Esophagus muscularis mucosa (tissue), 4 donors: ENCODE measurements around the gene CT45A9. TPM values are rescaled to one million over a fixed set of nuclear protein-coding genes. Genes with fewer than 3 reads are reported as not detected.
"Not testable (repeated sequence)": the region's sequence is repeated elsewhere in the genome, so short reads cannot be mapped to it uniquely, and the experiment has no call there.

Experiments used
- DNase-seq: peaks from one replicate; pipeline ENCODE4 v3.0.0-alpha.2; 2017; ENCODE audit errors: extremely low spot score
- H3K27ac ChIP-seq, 4 donors: fragments of 200-600 bp; sonication (generic); replicated peaks in 1 of 4; 1 replicate in 3 of 4; 2 replicates in 1 of 4; pipeline ENCODE4 v1.5.1; 2016 to 2019; ENCODE audit warnings: mild to moderate bottlenecking in 1 of 4
- H3K27me3 ChIP-seq, 4 donors: fragments of 200-600 bp; sonication (generic); one replicate each; pipeline versions ENCODE4 v1.5.1 to v1.6.0; 2016 to 2019
- H3K36me3 ChIP-seq, 4 donors: fragments of 200-600 bp; sonication (generic); one replicate each; pipeline ENCODE4 v1.5.1; 2016 to 2019
- H3K4me1 ChIP-seq, 4 donors: fragments of 200-600 bp; sonication (generic); one replicate each; pipeline ENCODE4 v1.5.1; 2016 to 2019
- H3K4me3 ChIP-seq, 4 donors: fragments of 200-600 bp; sonication (generic); 1 replicate in 2 of 4; 2 replicates in 2 of 4; pipeline ENCODE4 v1.5.1; 2016 to 2019; ENCODE audit warnings: mild to moderate bottlenecking in 4 of 4, moderate library complexity in 1 of 4
- H3K9me3 ChIP-seq, 4 donors: fragments of 200-600 bp; sonication (generic); 1 replicate in 3 of 4; 2 replicates in 1 of 4; pipeline ENCODE4 v1.5.1; 2016 to 2019
- CTCF ChIP-seq, 3 experiments: fragments of 200-600 bp in 2 of 3; fragments of 450-650 bp in 1 of 3; sonication (generic) in 2 of 3; IDR thresholded peaks; one replicate each; pipeline ENCODE4 v1.5.1; 2017 to 2019; ENCODE audit warnings: antibody characterized with exemption in 3 of 3, mild to moderate bottlenecking in 2 of 3, moderate library complexity in 1 of 3
- EP300 ChIP-seq: sonication (generic); formaldehyde crosslinking; IDR thresholded peaks from one replicate; pipeline ENCODE4 v1.6.1; 2017; ENCODE audit warnings: antibody characterized with exemption
- POLR2A ChIP-seq: fragments of 450-650 bp; IDR thresholded peaks from one replicate; pipeline ENCODE4 v1.6.1; 2017; ENCODE audit warnings: antibody characterized with exemption, moderate library complexity, mild to moderate bottlenecking, low read depth
- POLR2AphosphoS5 ChIP-seq, 2 donors: sonication (generic); formaldehyde crosslinking; IDR thresholded peaks; one replicate each; pipeline ENCODE4 v1.6.1; 2017; ENCODE audit warnings: antibody characterized with exemption in 2 of 2
- WGBS: methylation state at CpG from one replicate; pipeline ENCODE4 v1.1.5; 2018; 5-methylcytosine and 5-hydroxymethylcytosine counted together
- intact Hi-C: fragments of 100-400 bp; cut with DNase I; formaldehyde crosslinking; loops from one replicate; pipeline ENCODE4 v1.15.1; 2023
- total RNA-seq, 4 donors: library from RNA; depleted of rRNA; stranded (reverse); fragments of >200 nt; gene quantifications; one replicate each; pipeline versions ENCODE4 v1.1.0 to v1.2.1, GENCODE V29; 2016

Gene CT45A9
- total RNA-seq, 4 donors from 2014 or later: not detected

- no peak overlapping the region for H3K4me3 ChIP-seq
- no peak overlapping the region for H3K27ac ChIP-seq
- DNase-seq: no peak
- no peaks in the 10 kb centered on the region for H3K27me3 ChIP-seq
- no CpG with 5 or more reads among the region's 11 CpGs for WGBS
- TF ChIP-seq POLR2A (no peak), EP300 (no peak), POLR2AphosphoS5 (IDR thresholded peaks at IDR 0.05) (no peak), CTCF (IDR thresholded peaks at IDR 0.05) (no peak)
- no peaks in the 10 kb centered on the region for H3K4me1 ChIP-seq
- no peaks in the 10 kb centered on the region for H3K36me3 ChIP-seq
- peaks cover 0 to 8% (median 0%) of the 10 kb centered on the region in 4 donors for H3K9me3 ChIP-seq
- intact Hi-C loops: no loop called here
Measured at GRCh38 chrX:135892781-135893180, 21.2 kb upstream of the CT45A9 start.

- 88% methylated on average over 14 of the region's 14 CpGs for WGBS
Measured at GRCh38 chrX:135890087-135890585, 18.5 kb upstream of the CT45A9 start.

GRCh38 chrX:135888976-135889375, 17.4 kb upstream of the CT45A9 start:
- WGBS: 75% methylated on average over 9 of the region's 15 CpGs
- intact Hi-C loops, DNase-seq: not testable (repeated sequence)

More at GRCh38 chrX:135890087-135890585, 18.5 kb upstream of the CT45A9 start:
- Histone ChIP-seq H3K4me1 (no peaks in the 10 kb centered on the region), H3K27me3 (no peaks in the 10 kb centered on the region), H3K27ac (no peak overlapping the region), H3K4me3 (no peak overlapping the region), H3K36me3 (no peaks in the 10 kb centered on the region), H3K9me3 (peaks cover 0 to 8% (median 0%) of the 10 kb centered on the region in 4 donors)
- intact Hi-C loops: no loop called here
- TF ChIP-seq CTCF (IDR thresholded peaks at IDR 0.05): no peak
- TF ChIP-seq POLR2AphosphoS5 (IDR thresholded peaks at IDR 0.05): no peak
- no peak for TF ChIP-seq POLR2A
- TF ChIP-seq EP300: no peak
- no peak for DNase-seq

DNA sequence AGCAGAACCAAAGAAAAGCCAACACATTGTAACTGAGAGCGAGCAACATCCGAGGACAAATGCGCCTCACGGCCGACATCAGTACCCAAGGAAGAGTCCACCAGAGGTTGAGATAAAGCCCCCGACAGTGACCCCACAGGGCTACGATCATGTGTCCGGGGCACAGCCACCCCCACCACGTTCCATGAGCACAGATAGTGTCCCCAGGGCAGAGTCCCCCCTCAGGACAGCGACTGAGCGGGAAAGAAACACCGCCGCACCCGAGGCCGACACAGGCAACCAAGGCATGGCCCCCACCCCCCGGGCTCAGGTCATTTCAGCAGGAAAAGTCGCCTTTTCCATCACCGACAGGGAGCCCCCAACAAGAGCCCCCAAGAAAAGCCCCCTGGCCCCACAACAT, 16.6 kb upstream of the CT45A9 start:
- intact Hi-C loops, H3K27me3 ChIP-seq, H3K4me1 ChIP-seq, H3K9me3 ChIP-seq, H3K36me3 ChIP-seq, DNase-seq, H3K4me3 ChIP-seq, H3K27ac ChIP-seq: not testable (repeated sequence)
- WGBS: 90% methylated on average over 8 of the region's 18 CpGs

More at GRCh38 chrX:135888976-135889375, 17.4 kb upstream of the CT45A9 start:
- not testable (repeated sequence) for H3K9me3 ChIP-seq, H3K27ac ChIP-seq, H3K27me3 ChIP-seq, H3K36me3 ChIP-seq, H3K4me3 ChIP-seq, H3K4me1 ChIP-seq

DNA sequence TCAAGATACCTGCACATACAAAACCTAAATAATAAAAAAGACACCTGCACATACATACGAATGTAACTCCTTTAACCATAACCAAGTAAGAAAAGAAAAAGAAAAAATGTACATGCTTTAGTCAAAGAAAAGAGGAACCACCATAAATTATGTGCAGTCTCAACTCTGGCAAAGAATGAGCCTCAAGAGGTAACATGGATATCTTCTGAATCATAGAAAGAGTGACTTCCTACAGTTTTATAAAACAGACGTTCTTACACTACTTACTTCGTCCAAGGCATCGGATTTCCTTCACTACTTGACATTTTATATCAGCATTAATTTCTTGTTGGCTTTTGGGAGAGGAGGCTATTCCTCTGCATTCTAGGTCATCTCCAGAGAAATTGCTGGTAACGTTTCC, 11.1 kb upstream of the CT45A9 start:
- H3K9me3 ChIP-seq, H3K4me3 ChIP-seq, H3K36me3 ChIP-seq, H3K27me3 ChIP-seq, H3K4me1 ChIP-seq, intact Hi-C loops, H3K27ac ChIP-seq, DNase-seq: not testable (repeated sequence)
- WGBS: 55% methylated on average over 4 of the region's 5 CpGs

DNA sequence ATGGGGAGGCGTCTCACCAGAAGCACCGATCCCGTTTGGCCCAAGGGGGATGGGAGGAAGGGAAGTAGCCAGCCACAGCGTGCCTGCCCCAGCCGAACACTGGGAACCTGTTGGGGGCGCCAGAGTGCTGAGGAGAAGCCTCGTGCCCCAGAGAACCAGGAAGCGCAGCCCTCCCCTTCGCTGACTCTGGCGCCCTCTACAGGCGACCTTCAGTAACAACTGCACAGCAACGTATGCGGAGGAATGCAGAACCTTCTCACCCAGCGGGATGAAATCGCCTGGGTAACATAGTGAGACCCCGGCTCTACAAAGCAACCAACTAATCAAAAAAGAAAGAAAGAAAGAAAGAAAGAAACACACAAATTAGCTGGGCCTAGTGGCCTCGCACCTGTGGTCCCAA, 17.2 kb downstream of the CT45A9 start, which contains the start of gene CT45A8:
TSS of gene CT45A8 (minus strand) at position 101 of the 400 bp plus-strand sequence. CDS start 3,755 bp downstream, outside the sequence.
- H3K4me3 ChIP-seq, H3K9me3 ChIP-seq, DNase-seq, H3K36me3 ChIP-seq, H3K27ac ChIP-seq, H3K4me1 ChIP-seq, intact Hi-C loops, H3K27me3 ChIP-seq: not testable (repeated sequence)
- WGBS: no CpG with 5 or more reads among the region's 17 CpGs

DNA sequence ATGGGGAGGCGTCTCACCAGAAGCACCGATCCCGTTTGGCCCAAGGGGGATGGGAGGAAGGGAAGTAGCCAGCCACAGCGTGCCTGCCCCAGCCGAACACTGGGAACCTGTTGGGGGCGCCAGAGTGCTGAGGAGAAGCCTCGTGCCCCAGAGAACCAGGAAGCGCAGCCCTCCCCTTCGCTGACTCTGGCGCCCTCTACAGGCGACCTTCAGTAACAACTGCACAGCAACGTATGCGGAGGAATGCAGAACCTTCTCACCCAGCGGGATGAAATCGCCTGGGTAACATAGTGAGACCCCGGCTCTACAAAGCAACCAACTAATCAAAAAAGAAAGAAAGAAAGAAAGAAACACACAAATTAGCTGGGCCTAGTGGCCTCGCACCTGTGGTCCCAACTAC, 34.4 kb downstream of the CT45A9 start, which contains the start of gene CT45A7:
TSS of gene CT45A7 (minus strand) at position 101 of the 400 bp plus-strand sequence. CDS start 3,747 bp downstream, outside the sequence.
- H3K27ac ChIP-seq, H3K9me3 ChIP-seq, H3K36me3 ChIP-seq, H3K27me3 ChIP-seq, H3K4me1 ChIP-seq, DNase-seq, intact Hi-C loops, H3K4me3 ChIP-seq: not testable (repeated sequence)
- no CpG with 5 or more reads among the region's 17 CpGs for WGBS

GRCh38 chrX:135819912-135820311, 51.7 kb downstream of the CT45A9 start, which contains the start of gene CT45A2:
CT45A2 (minus strand) TSS chrX:135820012; CDS start chrX:135816265, 3,747 bp downstream.
- H3K36me3 ChIP-seq, DNase-seq, H3K4me3 ChIP-seq, H3K27ac ChIP-seq, H3K4me1 ChIP-seq, H3K27me3 ChIP-seq, intact Hi-C loops, H3K9me3 ChIP-seq: not testable (repeated sequence)
- WGBS: no CpG with 5 or more reads among the region's 17 CpGs
